NB4 (cell line): Measurements from ENCODE around the gene POLR2L.
A peak's percentile ranks its signal among the peaks of the same experiment; 100 is the strongest.

Source experiments
- DNase-seq: peaks from one replicate; pipeline ENCODE4 v3.0.0; 2010; ENCODE audit warnings: low read depth
- H3K4me3 ChIP-seq: one replicate; pipeline ENCODE4 v1.5.1; 2011; ENCODE audit warnings: mild to moderate bottlenecking, low read depth, low read length, moderate library complexity
- MYC ChIP-seq: IDR thresholded peaks from 2 replicates; pipeline ENCODE4 v1.6.1; 2011; ENCODE audit warnings: low read depth, low read length
- POLR2A ChIP-seq: IDR thresholded peaks from 2 replicates; pipeline ENCODE4 v1.6.1; 2011; ENCODE audit warnings: mild to moderate bottlenecking; ENCODE audit not compliant: insufficient read length; ENCODE audit errors: extremely low read depth
- TF ChIP-seq, protein P1 (sequence below): IDR thresholded peaks from 2 replicates; pipeline ENCODE4 v1.6.1; 2011; ENCODE audit warnings: low read depth, low read length
- TF ChIP-seq, protein P2 (sequence below): IDR thresholded peaks from one replicate; pipeline ENCODE4 v1.5.1; 2012; ENCODE audit warnings: low read depth, low read length

The POLR2L gene

DNA sequence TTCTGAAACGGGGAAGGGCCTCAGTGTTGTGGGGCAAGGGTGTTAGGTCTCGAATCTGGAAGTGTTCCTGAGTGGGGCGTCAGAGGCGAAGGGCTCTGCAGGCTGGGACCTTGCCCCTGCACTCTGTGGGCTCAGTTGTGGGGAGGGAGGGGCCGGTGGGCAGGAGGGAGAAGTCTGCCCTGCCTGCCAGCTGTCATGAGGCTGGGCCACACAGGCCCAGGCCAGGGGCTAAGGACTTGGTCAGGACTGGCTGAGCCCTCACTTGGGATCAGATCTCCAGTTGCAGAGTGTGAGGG lies 14.5 kb downstream of the POLR2L start, which contains the start of gene CRACR2B:
TSS of gene CRACR2B (plus strand) at position 23 of the 296 bp plus-strand sequence. CDS start 689 bp downstream, outside the sequence.
- TF ChIP-seq POLR2A: no peak
- TF ChIP-seq, protein P1, sequence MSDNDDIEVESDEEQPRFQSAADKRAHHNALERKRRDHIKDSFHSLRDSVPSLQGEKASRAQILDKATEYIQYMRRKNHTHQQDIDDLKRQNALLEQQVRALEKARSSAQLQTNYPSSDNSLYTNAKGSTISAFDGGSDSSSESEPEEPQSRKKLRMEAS: no peak
- TF ChIP-seq MYC: no peak
- TF ChIP-seq, protein P2, sequence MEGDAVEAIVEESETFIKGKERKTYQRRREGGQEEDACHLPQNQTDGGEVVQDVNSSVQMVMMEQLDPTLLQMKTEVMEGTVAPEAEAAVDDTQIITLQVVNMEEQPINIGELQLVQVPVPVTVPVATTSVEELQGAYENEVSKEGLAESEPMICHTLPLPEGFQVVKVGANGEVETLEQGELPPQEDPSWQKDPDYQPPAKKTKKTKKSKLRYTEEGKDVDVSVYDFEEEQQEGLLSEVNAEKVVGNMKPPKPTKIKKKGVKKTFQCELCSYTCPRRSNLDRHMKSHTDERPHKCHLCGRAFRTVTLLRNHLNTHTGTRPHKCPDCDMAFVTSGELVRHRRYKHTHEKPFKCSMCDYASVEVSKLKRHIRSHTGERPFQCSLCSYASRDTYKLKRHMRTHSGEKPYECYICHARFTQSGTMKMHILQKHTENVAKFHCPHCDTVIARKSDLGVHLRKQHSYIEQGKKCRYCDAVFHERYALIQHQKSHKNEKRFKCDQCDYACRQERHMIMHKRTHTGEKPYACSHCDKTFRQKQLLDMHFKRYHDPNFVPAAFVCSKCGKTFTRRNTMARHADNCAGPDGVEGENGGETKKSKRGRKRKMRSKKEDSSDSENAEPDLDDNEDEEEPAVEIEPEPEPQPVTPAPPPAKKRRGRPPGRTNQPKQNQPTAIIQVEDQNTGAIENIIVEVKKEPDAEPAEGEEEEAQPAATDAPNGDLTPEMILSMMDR: no peak
- DNase-seq: peak; percentile 79
- peak within 1 kb of the TSS; percentile 63 for H3K4me3 ChIP-seq

DNA sequence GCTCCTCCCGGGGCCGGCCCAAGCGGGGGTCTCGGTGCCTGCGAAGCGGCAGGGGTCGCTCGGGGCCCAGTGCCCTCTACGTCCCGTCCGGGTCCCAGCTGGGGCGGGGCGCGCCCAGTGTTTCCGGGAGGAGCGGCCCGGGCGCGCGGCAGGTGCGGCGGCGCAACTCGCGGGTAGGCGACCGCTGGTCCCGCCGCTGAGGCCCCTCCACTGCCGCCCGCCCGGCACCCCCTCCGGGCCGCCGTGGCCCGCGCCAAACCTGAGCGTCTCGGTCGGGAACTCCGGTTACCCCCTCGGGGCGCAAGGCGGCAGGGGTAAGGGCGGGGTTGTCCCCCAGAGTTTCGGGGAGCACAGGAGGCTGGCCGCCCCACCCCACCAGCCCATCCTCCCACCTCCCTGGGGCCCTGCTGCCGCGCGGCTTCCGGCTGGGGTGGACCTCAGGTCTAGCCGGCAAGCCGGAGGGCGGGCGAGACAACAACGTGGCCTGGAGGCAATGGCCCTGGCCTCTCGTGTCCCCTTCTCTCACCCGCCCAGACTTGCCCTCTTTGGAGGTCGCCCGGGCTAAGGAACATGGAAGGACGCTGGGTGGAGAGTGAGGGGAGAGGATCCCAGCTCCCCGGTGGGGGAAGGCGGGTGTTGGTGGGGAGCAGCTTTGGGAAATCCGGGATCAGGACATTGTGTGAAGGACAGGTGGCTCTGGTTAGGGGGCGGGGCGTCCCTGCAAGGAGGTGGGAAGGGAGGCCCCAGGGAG lies 15.0 kb downstream of the POLR2L start:
- TF ChIP-seq MYC (peak; percentile 79), POLR2A (peak; percentile 30)
- TF ChIP-seq, protein P1: peak; percentile 73
- TF ChIP-seq, protein P2: no peak
- peak; percentile 85 for DNase-seq
- peak overlapping the region; percentile 63 for H3K4me3 ChIP-seq

DNA sequence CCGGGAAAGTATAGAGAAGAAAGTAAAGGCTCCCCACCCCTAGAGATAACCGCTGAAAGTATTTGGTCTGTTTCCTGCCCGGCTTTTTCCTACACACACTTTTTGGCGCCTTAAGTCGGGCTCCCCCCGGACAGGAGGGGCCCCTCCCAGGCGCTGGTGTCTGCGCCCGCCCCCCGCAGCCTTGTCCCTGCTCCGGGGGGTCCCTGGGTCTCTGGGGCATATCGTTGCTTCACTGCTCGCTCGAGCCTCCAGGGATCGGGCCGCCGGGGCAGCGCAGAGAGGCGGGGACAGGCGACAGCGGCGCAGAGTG lies 15.5 kb downstream of the POLR2L start:
- DNase-seq: peak; percentile 81
- no peak for TF ChIP-seq POLR2A
- TF ChIP-seq MYC: no peak
- TF ChIP-seq, protein P1: no peak
- TF ChIP-seq, protein P2: no peak
- peak overlapping the region; percentile 44 for H3K4me3 ChIP-seq

DNA sequence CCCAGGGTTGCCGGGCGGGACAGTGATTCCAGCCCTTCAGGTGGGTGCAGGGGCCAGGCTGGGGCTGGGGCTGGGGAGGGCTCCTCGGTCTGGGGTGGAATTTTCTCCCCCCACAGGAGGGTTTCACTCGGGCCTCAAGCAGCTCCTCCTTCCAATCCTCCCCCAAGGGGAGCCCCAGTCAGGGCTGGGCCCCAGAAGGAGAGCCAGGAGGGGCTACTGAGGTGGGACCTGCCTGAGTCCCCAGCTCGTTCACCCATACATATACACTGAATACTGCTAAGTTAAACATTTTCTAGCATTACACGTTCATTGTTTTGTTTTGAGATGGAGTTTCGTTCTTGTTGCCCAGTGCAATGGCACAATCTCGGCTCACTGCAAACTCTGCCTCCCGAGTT lies 16.1 kb downstream of the POLR2L start:
- no peak for DNase-seq
- H3K4me3 ChIP-seq: no peak overlapping the region
- TF ChIP-seq POLR2A (no peak), MYC (no peak)
- TF ChIP-seq, protein P2: no peak
- TF ChIP-seq, protein P1: no peak

DNA sequence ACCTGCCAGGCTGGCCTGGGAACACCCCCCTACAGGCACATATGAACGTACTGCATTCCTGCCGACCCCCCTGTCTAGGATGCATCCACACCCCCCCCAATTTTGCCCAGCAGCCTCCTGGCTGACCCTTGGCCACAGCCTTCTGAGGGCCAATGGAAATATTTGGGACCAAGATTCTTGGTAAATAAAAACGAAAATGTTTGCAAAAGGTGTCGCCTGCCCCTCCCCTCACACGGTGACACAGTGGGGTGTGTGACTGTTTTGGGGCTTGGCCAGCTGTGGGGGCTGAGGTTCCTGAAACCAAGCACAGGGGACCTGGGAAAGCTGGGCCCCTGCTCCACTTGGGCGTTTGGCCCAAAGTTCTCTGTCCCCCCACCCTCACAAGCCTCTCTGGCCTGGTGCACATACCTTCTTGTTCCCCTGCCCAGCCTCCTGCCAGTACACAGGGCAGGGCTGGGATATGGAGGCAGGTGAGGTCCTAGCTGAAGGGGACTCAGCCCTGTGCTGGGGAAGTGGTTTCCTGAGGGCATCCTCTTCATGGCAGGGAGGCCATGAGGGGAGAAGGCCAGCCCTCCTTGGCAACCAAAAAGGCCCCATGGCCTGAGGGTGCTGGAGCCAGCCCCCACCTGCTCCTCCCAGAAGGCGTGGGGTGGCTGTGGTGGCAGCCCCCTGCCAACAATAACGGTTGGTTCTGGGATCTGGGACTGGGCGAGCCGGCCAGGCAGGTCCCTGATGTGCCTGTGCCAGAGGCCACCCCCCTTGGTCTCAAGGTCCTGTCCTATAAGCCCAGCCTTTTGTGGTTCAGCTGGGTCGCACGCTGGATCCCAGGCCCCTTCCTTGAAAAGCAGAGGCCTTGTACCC lies 16.7 kb downstream of the POLR2L start:
- no peak for DNase-seq
- TF ChIP-seq POLR2A (peak; percentile 15), MYC (no peak)
- TF ChIP-seq, protein P2: no peak
- TF ChIP-seq, protein P1: no peak
- H3K4me3 ChIP-seq: no peak overlapping the region
